Activated CD4-positive, alpha-beta T cell treated with anti-CD3 and anti-CD28 coated beads for 1 hour (primary cell): Measurements from ENCODE around the gene SAMD4B.
"Not testable (repeated sequence)": the region's sequence is repeated elsewhere in the genome, so short reads cannot be mapped to it uniquely, and the experiment has no call there.

Experiments
- DNase-seq: peaks from one replicate; pipeline ENCODE4 v3.0.0-alpha.2; 2020

SAMD4B gene

GRCh38 chr19:39339674-39340073, 2.5 kb upstream of the SAMD4B start:
- DNase-seq = no peak

- DNase-seq = not testable (repeated sequence)
These were observed 2.1 kb upstream of the SAMD4B start for GRCh38 chr19:39340156-39340555.

DNA sequence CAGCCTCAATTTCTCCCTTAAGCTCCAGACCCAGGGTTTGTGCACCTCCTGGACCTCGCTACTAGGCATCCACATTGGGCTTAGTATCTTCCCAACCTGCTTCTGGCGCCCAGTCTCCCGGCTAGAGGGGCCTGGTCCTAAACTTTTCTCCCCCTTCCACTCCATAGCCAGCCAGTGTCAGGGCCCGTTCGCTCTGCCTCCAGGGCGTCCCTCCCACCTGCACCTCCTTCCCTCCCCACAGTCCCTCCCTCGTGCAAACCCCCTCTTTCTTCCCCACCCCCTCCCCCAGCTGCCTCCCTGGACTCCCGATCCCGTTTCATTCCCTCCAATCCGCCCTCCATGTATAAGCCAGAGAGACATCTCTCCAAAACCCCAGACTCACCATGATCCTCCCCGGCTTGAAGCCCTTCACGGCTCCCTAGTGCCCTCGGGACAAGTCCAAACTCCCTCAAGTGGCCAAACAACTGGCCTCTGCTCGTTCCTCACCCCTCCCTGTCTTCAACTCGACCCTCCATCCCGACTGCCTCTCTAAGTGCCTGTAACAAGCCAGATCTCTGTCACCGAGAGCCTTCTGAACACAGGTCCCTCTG, 997 bp upstream of the SAMD4B start:
- DNase-seq = no peak

DNA sequence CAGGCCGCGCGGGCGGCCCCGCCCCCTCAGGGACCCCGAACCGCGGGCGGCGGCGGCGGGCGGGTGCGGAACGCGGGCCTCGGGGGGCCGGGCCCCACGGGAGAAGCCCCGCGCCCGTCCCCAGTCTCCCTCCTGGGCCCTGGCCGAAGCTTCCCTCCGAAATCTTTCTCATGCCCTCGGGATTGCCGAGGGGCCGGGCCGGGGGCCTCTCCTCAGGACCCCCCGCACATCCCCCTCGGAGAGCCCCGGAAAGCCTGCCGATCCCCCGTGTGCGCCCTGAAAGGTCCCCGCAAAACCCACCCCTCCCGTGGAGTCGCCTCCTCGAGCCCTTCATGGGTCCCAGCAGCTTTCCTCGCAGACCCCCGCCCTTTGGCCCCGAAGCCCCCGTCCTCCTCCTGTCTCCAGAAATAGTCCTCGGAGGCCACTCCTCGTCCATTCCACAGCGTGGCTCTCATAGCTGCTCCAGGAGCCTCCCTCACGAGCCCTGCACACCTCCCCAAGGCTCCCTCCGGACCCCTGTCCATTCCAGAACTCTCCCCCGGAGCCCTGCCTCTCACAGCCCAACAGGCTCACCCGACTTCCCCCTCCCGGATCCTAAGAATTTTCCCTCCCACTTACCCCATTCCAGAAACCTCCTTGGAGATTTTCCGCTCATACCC, 555 bp downstream of the SAMD4B start:
- peak; percentile 9 for DNase-seq

GRCh38 chr19:39345956-39346355, 3.7 kb downstream of the SAMD4B start:
- DNase-seq = no peak

DNA sequence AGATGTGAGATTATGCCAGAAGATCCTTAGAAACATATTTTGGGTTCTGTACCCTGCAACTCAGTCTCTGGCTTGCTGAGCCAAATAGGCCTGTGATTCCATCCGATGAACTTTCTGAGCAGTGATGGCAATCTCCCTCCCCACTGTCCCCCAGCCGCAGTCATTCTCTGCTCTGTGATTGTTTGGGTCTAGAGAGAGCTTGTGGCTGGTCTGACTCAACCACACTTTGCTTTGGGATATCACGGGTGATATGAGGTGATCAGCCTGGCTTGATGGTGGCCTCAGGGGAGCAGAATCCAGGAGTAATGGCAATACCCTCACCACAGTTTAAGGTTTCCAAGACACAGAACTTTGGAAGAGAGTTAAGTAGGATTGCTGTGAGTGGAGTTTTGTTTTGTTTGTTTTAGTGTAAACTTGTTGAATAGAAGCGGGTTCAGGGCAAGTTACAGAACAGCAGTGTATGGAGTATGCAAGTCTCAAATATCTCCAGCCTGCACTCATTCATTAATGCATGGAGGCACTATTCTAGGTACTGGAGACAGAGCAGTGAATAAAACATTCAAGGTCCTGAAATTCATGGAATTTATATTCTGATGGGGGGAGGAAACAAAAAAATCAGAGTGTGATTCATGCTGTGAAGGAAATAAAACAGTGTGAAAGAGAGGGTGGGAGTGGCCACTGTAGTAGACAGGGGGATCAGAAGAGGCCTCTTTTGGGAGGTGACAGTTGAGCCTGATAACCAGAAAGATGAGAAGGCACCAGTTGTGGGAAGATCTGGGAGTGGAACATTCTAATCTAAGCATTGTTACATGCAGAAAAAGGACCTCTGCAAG, 5.3 kb downstream of the SAMD4B start:
- no peak for DNase-seq

DNA sequence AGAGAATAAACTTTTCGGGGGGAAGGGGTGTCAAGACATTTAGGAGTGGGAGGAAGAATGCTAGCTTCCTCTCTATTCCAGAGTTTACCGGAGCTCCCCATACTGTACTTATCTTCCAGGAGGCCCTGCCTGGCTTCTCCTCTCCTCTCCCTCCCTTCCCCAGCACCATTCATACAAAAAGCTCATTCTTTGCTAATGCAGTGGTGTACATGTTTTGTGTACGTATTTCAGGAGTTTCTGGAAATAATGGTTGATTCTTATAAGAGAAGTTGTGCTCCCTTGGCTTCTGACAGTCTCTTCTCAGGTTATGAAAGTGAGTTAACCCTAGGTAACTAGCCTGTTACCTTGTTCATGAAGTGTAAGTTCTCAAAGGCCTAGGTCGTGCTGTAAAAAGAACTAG, 7.1 kb downstream of the SAMD4B start:
- DNase-seq = no peak

DNA sequence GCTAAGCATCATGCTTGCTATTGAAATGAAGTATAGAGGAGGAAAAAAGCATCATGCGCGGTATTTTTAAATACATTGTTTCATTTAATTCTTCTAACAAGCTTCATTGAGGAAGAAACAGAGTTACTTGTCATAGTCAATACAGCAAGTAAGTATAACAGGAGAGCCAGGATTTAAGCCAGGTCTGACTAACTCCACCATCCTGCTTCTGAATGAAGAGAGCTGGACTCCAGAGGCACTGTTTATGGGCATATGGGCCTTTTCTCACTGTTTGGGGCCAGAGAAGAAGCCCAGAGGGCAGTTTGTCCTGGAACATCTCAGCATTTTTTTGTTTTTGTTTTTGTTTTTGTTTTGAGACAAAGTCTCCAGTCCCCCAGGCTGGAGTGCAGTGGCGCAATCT, 7.9 kb downstream of the SAMD4B start:
- no peak for DNase-seq

DNA sequence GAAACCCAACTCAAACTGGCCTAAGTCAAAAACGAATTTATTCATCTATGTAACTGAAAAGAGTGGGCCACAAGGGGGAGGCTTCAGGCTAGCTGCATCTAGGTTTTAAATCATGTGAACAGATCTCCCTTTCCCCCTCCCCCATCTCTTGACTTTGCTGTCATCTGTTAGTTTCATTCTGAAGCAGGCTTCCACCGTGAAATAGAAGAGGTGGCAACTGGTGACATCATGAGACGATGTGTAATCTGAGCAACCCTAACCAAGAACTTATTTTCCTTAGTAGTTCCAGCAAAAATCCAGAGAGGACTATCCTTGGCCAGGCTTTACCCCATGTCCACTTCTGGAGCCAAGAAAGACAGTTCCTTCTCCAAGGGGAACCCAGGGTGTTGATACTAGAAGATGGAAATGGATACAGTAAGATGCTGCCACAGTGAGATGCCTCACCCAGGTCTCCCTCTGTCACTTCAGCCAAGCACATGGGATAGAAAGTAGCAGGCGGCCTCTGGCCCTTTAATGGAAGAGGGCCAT, 9.4 kb downstream of the SAMD4B start:
- no peak for DNase-seq

DNA sequence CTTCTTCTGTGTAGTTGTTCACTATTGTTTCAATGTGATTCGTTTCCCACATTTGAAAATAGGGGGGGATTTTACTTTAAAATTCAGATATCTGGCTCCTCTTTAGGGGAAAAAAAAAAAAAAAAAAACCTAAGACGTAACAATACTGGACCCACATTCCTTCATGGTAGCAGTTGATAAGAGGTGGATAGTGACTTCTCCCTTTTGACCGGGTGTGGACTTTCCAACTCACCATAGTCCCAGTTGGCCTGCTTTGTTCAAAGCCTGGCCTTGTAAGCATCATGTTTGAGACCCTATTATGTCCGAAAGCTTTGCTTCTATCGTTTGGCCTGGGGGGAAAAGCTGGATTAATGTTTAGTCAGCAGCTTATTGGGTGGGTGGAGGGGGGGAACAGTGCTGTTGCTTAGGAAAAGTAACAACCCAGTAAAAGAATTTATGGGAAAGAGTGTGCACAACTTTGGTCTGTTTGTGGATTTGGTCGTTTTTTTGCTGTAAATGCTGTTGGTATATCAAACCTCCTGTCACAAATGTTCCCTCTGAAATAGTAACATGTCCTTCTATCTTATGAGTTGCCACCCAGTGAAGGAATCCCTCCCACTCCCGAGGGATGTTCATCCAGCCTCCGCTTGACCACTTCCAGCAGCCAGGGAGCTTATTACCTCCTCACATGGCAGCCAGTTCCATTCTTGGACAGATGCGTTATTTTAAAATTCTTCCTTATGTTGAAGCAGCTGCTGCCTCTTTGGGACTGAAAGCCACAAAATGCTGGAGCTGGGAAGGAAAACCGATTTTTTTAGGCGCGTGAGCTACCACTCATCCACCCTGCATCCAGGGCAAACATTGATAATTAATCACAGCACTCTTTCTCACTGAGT, 10.4 kb downstream of the SAMD4B start:
- no peak for DNase-seq

GRCh38 chr19:39355253-39355652, 13.0 kb downstream of the SAMD4B start:
- DNase-seq = no peak

DNA sequence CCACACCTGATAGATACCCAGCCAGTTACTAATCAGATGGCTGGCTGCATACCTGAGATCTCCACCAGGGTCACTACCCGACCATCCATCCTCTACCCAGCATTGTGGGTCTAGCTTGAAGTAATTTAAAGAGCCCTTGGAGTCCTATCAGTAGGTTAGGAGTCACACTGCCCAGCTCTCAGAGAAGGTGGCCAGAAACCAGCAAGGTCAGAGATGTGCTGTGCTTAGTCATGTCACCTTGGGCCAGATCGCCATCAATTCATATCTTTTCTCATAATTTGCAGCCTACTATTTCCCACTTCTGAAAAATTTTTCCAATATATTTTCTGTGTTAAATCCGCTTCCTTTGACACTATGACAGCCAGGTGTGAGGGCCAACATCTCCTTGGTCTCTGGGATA, 13.9 kb downstream of the SAMD4B start:
- DNase-seq = no peak

DNA sequence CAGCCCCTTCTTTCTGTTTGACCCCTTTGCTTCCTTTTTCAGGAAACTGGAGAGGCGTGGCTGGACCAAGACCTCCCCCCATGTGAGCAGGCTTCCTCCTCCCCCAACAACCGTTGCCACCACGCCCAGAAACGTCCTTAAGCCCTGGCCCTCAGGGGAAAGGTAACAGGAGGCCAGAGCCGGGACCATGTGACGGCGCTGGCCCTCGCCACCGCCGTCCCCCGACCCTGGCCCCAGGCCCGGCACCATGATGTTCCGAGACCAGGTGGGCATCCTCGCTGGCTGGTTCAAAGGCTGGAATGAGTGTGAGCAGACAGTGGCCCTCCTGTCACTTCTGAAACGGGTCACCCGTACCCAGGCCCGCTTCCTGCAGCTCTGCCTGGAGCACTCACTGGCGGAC, 14.4 kb downstream of the SAMD4B start:
- no peak for DNase-seq

DNA sequence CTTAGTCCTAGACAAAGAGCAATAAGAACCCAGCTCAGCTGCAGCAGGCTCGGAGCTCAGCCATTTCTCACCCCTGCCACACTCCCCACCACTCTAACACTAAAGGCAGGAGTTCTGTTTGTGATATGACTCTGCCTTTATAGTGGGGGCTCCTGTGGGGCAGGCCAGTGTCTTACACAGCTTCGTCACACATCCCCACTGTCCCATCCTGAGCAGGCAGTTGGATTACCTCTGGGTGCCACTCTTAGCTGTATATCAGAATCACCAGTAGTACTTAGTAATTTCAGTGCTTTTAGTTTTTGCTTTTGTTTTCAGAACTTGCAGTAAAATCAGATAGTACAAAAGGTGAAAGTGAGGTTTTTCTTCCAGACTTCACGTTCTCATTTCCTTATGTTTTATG, 16.8 kb downstream of the SAMD4B start:
- no peak for DNase-seq

GRCh38 chr19:39360599-39360998, 18.4 kb downstream of the SAMD4B start:
- DNase-seq = no peak

GRCh38 chr19:39362682-39363657, 20.7 kb downstream of the SAMD4B start:
- DNase-seq = no peak

GRCh38 chr19:39363901-39364457, 21.8 kb downstream of the SAMD4B start:
- DNase-seq = no peak

DNA sequence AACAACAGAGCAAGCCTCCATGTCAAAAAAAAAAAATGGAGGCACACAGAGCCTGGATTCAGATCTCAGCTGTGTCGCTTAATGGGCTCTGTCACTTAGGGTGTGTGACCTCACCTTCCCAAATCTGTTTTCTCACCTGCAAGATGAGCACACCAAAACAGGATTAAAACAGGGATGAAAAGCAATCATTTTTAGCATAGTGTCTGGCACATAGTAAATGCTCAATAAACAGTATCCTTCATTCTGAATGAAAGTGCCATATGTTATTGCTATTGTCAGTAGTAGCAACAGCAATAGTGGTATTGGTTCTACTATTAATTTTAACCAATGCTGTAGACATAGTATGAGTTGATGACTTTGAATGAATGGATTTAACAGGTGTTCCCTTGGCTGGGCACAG, 23.3 kb downstream of the SAMD4B start:
- no peak for DNase-seq

GRCh38 chr19:39369200-39369599, 27.0 kb downstream of the SAMD4B start:
- no peak for DNase-seq

DNA sequence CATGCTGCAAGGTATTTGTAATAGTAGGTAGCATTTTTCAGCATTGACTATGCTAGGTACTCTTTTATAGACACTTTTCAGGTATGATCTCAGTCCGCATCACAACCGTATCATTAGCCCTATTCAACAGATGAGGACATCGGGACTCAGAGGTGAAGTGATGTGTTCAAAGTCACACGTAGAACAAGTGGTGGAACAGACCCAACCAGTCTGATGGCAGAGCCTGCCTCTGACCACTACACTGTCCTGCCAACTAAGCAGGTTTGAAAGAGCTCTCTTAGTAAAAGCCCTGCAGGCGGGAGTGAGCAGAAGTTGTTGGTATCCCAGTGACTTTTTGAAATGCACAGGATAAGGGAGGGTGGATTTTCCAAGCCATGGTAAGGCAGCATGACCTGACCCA, 28.5 kb downstream of the SAMD4B start:
- no peak for DNase-seq

- DNase-seq = no peak
These were observed 30.0 kb downstream of the SAMD4B start for GRCh38 chr19:39372047-39372802.
